ENCODE results near the gene DTL. TPM values are rescaled to one million over a fixed set of nuclear protein-coding genes. Genes with fewer than 3 reads are reported as not detected.

Gene DTL
- total and polyA plus RNA-seq, 2 of the 13 experiments (the other 11 are each of a cell fraction or from before 2014, with no cell fraction given), result 10.4 to 32.8 TPM

GRCh38 chr1:212074856-212075255, 39.3 kb downstream of the DTL start:
- Histone ChIP-seq H3K36me3 (replicated peaks in 1 of 2; ENCODE audit: control insufficient read depth in 1 of 2, insufficient read depth in 2 of 2, low read length in 2 of 2) (peaks cover 1 to 43% of the 10 kb centered on the region in 2 experiments; a peak in 3 of 5 replicates), H3K27ac (ENCODE audit: extremely low read length, insufficient read depth, low read length) (no peak overlapping the region), H3K9ac (ENCODE audit: insufficient read depth, low read depth, low read length) (no peak overlapping the region), H3K4me2 (ENCODE audit: low read depth, low read length) (no peak overlapping the region), H3K4me1 (ENCODE audit: insufficient read depth, low read length) (no peaks in the 10 kb centered on the region), H3K27me3 (ENCODE audit: control insufficient read depth in 1 of 2, insufficient read depth in 2 of 2, low read length in 2 of 2) (no peaks in the 10 kb centered on the region), H3K79me2 (ENCODE audit: insufficient read depth, low read length) (no peaks in the 10 kb centered on the region), H3K9me3 (ENCODE audit: low read length) (no peaks in the 10 kb centered on the region), H2AFZ (ENCODE audit: low read length) (no peak overlapping the region), H3K4me3 (replicated peaks in 1 of 3; ENCODE audit: insufficient read depth in 1 of 3, low read depth in 2 of 3, low read length in 3 of 3) (no peak overlapping the region), H4K20me1 (ENCODE audit: insufficient read depth, low read length) (no peaks in the 10 kb centered on the region)
- FAIRE-seq (no peak), ATAC-seq (no peak), DNase-seq (ENCODE audit: low spot score) (no peak)
- intact Hi-C loops (cut with micrococcal nuclease; ENCODE audit: unreplicated experiment), result no loop called here
- in situ Hi-C loops (cut with HindIII; ENCODE audit: extremely low pct_ligation_motif_present, low pct_unique_long_range_greater_than_20kb), result loop anchor here (5.0 kb wide), 2 partner anchors 217 to 292 kb away; no protein-coding TSS in a partner anchor
- WGBS (ENCODE audit: low lambda C conversion rate), result 95% methylated on average over 3 of the region's 3 CpGs
- CTCF ChIA-PET (ENCODE audit: low intra/inter-chr PET ratio, low total read pairs), result no interaction called here
- TF ChIP-seq MIER3 (CRISPR knock-in tag; IDR thresholded peaks at IDR 0.05; ENCODE audit: borderline replicate concordance) (no peak), ZNF672 (CRISPR knock-in tag; IDR thresholded peaks at IDR 0.05) (no peak), GZF1 (CRISPR knock-in tag; IDR thresholded peaks at IDR 0.05) (no peak), ZNF646 (CRISPR knock-in tag; IDR thresholded peaks at IDR 0.05) (no peak), SOX5 (CRISPR knock-in tag; IDR thresholded peaks at IDR 0.05; ENCODE audit: borderline replicate concordance) (no peak), ATF1 (CRISPR knock-in tag; IDR thresholded peaks at IDR 0.05) (no peak), MAFK (conservative IDR thresholded peaks at IDR 0.05 in 1 of 2, IDR thresholded peaks at IDR 0.05 in 1 of 2; ENCODE audit: low read length in 2 of 2) (no peak), ZNF607 (CRISPR knock-in tag; IDR thresholded peaks at IDR 0.05; ENCODE audit: borderline replicate concordance) (no peak), PAXIP1 (CRISPR knock-in tag; conservative IDR thresholded peaks at IDR 0.05) (no peak), DPF2 (CRISPR knock-in tag; IDR thresholded peaks at IDR 0.05; ENCODE audit: borderline replicate concordance, low read depth) (no peak), ZNF138 (CRISPR knock-in tag; IDR thresholded peaks at IDR 0.05; ENCODE audit: low read depth) (no peak), MED8 (CRISPR knock-in tag; IDR thresholded peaks at IDR 0.05; ENCODE audit: insufficient replicate concordance) (no peak), ZNF777 (CRISPR knock-in tag; IDR thresholded peaks at IDR 0.05) (no peak), RARA (CRISPR knock-in tag; IDR thresholded peaks at IDR 0.05) (no peak), NONO (IDR thresholded peaks at IDR 0.05) (no peak), NONO (CRISPR knock-in tag; conservative IDR thresholded peaks at IDR 0.05) (no peak), ZNF329 (CRISPR knock-in tag; IDR thresholded peaks at IDR 0.05; ENCODE audit: low read depth) (no peak), CBX1 (IDR thresholded peaks at IDR 0.05; ENCODE audit: low read depth) (no peak)
- no TSS peak for BruUV-seq (replicated peaks)
- POLR2A ChIA-PET, result no interaction called here

Data from HepG2 (cell line).